Midbrain (tissue), 1 donor: ENCODE results near the gene STX8.
A peak's percentile ranks its signal among the peaks of the same experiment; 100 is the strongest.

ENCODE experiments used
- DNase-seq: peaks from one replicate; lab custom pipeline; 2025; lab: John Stamatoyannopoulos, UW

The STX8 gene

GRCh38 chr17:9239793-9240658 is 335.6 kb downstream of the STX8 start:
- DNase-seq = peak; percentile 83

- DNase-seq = no peak
These were observed 336.3 kb downstream of the STX8 start for GRCh38 chr17:9239246-9239792.

GRCh38 chr17:9238340-9239245 is 337.0 kb downstream of the STX8 start:
- DNase-seq = no peak

- no peak for DNase-seq
These were observed 337.8 kb downstream of the STX8 start for GRCh38 chr17:9237661-9238301.

- no peak for DNase-seq
These were observed 338.6 kb downstream of the STX8 start for GRCh38 chr17:9237053-9237410.

- DNase-seq = no peak
These were observed 339.2 kb downstream of the STX8 start for GRCh38 chr17:9236286-9237052.

GRCh38 chr17:9235346-9235745 is 340.3 kb downstream of the STX8 start:
- DNase-seq = no peak

GRCh38 chr17:9234389-9234945 is 341.2 kb downstream of the STX8 start:
- DNase-seq = no peak

- no peak for DNase-seq
These were observed 341.9 kb downstream of the STX8 start for GRCh38 chr17:9233761-9234160.

- DNase-seq = no peak
These were observed 342.4 kb downstream of the STX8 start for GRCh38 chr17:9233271-9233599.

GRCh38 chr17:9232591-9233270 is 342.9 kb downstream of the STX8 start:
- DNase-seq = no peak

- DNase-seq = no peak
These were observed 343.5 kb downstream of the STX8 start for GRCh38 chr17:9232155-9232475.

- DNase-seq = no peak
These were observed 344.0 kb downstream of the STX8 start for GRCh38 chr17:9231449-9232154.

- DNase-seq = no peak
These were observed 344.8 kb downstream of the STX8 start for GRCh38 chr17:9230861-9231260.

GRCh38 chr17:9230346-9230745 is 345.3 kb downstream of the STX8 start:
- DNase-seq = no peak

- DNase-seq = no peak
These were observed 345.8 kb downstream of the STX8 start for GRCh38 chr17:9229826-9230201.

GRCh38 chr17:9229160-9229825 is 346.3 kb downstream of the STX8 start:
- DNase-seq = no peak

- DNase-seq = no peak
These were observed 347.0 kb downstream of the STX8 start for GRCh38 chr17:9228408-9229159.
